GM23338 (cell line): ENCODE measurements around the gene CNTN1. TPM values are rescaled to one million over a fixed set of nuclear protein-coding genes. Genes with fewer than 3 reads are reported as not detected.

Source experiments
- ATAC-seq: fragments of 200-7000 bp; cut with Tn5 transposase; 3 replicates; pipeline ENCODE4 v1.9.1; 2020
- DNase-seq: peaks from one replicate; pipeline ENCODE4 v3.0.0-alpha.2; 2015; ENCODE audit warnings: low spot score
- H2AFZ ChIP-seq: fragments of 200-600 bp; sonication (generic); 2 replicates; pipeline ENCODE4 v1.8.0; 2016; ENCODE audit warnings: antibody characterized with exemption, mild to moderate bottlenecking, moderate library complexity
- H3F3A ChIP-seq: fragments of 200-600 bp; sonication (generic); replicated peaks from 2 replicates; pipeline ENCODE4 v1.8.0; 2017; ENCODE audit warnings: antibody characterized with exemption, mixed run types, low read depth
- H3K27ac ChIP-seq: fragments of 200-600 bp; sonication (generic); 2 replicates; pipeline ENCODE4 v1.6.1; 2016; ENCODE audit warnings: low read depth
- H3K27me3 ChIP-seq: fragments of 200-600 bp; sonication (generic); 2 replicates; pipeline ENCODE4 v1.8.0; 2016; ENCODE audit warnings: mild to moderate bottlenecking, mixed run types, moderate library complexity; ENCODE audit not compliant: insufficient read depth
- H3K36me3 ChIP-seq: fragments of 200-600 bp; sonication (generic); 2 replicates; pipeline ENCODE4 v1.8.0; 2016; ENCODE audit warnings: mild to moderate bottlenecking; ENCODE audit not compliant: insufficient read depth
- H3K4me1 ChIP-seq: fragments of 200-600 bp; sonication (generic); 2 replicates; pipeline ENCODE4 v1.8.0; 2016; ENCODE audit warnings: mild to moderate bottlenecking, moderate library complexity; ENCODE audit not compliant: insufficient read depth
- H3K4me2 ChIP-seq: fragments of 200-600 bp; sonication (generic); 2 replicates; pipeline ENCODE4 v1.7.1; 2017; ENCODE audit warnings: mixed run types
- H3K4me3 ChIP-seq: fragments of 200-600 bp; sonication (generic); 2 replicates; pipeline ENCODE4 v1.6.1; 2016; ENCODE audit warnings: mixed run types
- H3K79me2 ChIP-seq: fragments of 200-600 bp; sonication (generic); replicated peaks from 2 replicates; pipeline ENCODE4 v1.8.0; 2017; ENCODE audit warnings: mild to moderate bottlenecking; ENCODE audit not compliant: insufficient read depth
- H3K9me2 ChIP-seq: fragments of 200-600 bp; sonication (generic); 2 replicates; pipeline ENCODE4 v1.8.0; 2017; ENCODE audit not compliant: insufficient read depth
- H4K20me1 ChIP-seq: fragments of 200-600 bp; sonication (generic); replicated peaks from 2 replicates; pipeline ENCODE4 v1.8.0; 2017; ENCODE audit warnings: mild to moderate bottlenecking; ENCODE audit not compliant: insufficient read depth
- H3K27ac Mint-ChIP-seq: 2 replicates; pipeline ENCODE4 v1.8.0; 2020; ENCODE audit warnings: inconsistent platforms, mild to moderate bottlenecking, moderate library complexity, mixed read lengths
- H3K27me3 Mint-ChIP-seq: 3 replicates; pipeline ENCODE4 v1.8.0; 2022; ENCODE audit warnings: low read depth, mild to moderate bottlenecking, moderate library complexity, mixed read lengths, inconsistent platforms; ENCODE audit not compliant: insufficient read depth, poor library complexity
- H3K36me3 Mint-ChIP-seq: 3 replicates; pipeline ENCODE4 v1.8.0; 2021; ENCODE audit warnings: low read depth, mild to moderate bottlenecking, inconsistent platforms, moderate library complexity, mixed read lengths
- H3K4me1 Mint-ChIP-seq: 3 replicates; pipeline ENCODE4 v1.8.0; 2020; ENCODE audit warnings: mild to moderate bottlenecking, inconsistent platforms, mixed read lengths
- H3K4me3 Mint-ChIP-seq: 3 replicates; pipeline ENCODE4 v1.8.0; 2021; ENCODE audit warnings: moderate library complexity, mild to moderate bottlenecking, inconsistent platforms, mixed read lengths
- H3K9me3 Mint-ChIP-seq: 3 replicates; pipeline ENCODE4 v1.8.0; 2020; ENCODE audit warnings: moderate library complexity, mild to moderate bottlenecking, inconsistent platforms, mixed read lengths
- CREB1 ChIP-seq: fragments of 250-450 bp; sonication (Bioruptor Pico); IDR thresholded peaks from 2 replicates; pipeline ENCODE4 v1.5.0; 2020; ENCODE audit warnings: low read depth, mild to moderate bottlenecking, moderate library complexity
- CTCF ChIP-seq, 2 experiments: fragments of 200-600 bp in 1 of 2; sonication (generic) in 1 of 2; conservative IDR thresholded peaks; 2 replicates each; pipeline versions ENCODE4 v1.5.1 to v1.6.1; 2016 to 2017; ENCODE audit warnings: antibody characterized with exemption in 2 of 2, low read depth in 2 of 2, mild to moderate bottlenecking in 2 of 2, moderate library complexity in 1 of 2
- ETS1 ChIP-seq: IDR thresholded peaks from 2 replicates; pipeline ENCODE4 v1.6.1; 2016; ENCODE audit warnings: antibody characterized with exemption
- EZH2 ChIP-seq: fragments of 200-600 bp; sonication (generic); IDR thresholded peaks from one replicate; pipeline ENCODE4 v1.8.0; 2017; ENCODE audit warnings: antibody characterized with exemption, mild to moderate bottlenecking, low read depth; ENCODE audit not compliant: unreplicated experiment
- EZH2phosphoT487 ChIP-seq: fragments of 200-600 bp; sonication (generic); IDR thresholded peaks from one replicate; pipeline ENCODE4 v1.8.1; 2018; ENCODE audit warnings: antibody characterized with exemption; ENCODE audit not compliant: unreplicated experiment
- JUNB ChIP-seq: IDR thresholded peaks from one replicate; pipeline ENCODE4 v1.6.1; 2016; ENCODE audit warnings: antibody characterized with exemption; ENCODE audit not compliant: unreplicated experiment
- NANOG ChIP-seq: IDR thresholded peaks from 2 replicates; pipeline ENCODE4 v1.6.1; 2016; ENCODE audit warnings: antibody characterized with exemption, borderline replicate concordance
- POLR2AphosphoS5 ChIP-seq: IDR thresholded peaks from 2 replicates; pipeline ENCODE4 v1.6.1; 2016; ENCODE audit warnings: antibody characterized with exemption, low read depth
- REST ChIP-seq: IDR thresholded peaks from one replicate; pipeline ENCODE4 v1.6.1; 2018; ENCODE audit warnings: antibody characterized with exemption; ENCODE audit not compliant: unreplicated experiment
- STAT1 ChIP-seq: IDR thresholded peaks from one replicate; pipeline ENCODE4 v1.6.1; 2016; ENCODE audit warnings: antibody characterized with exemption; ENCODE audit not compliant: unreplicated experiment
- ZNF114 ChIP-seq: fragments of 250-450 bp; sonication (Bioruptor Pico); IDR thresholded peaks from 2 replicates; pipeline ENCODE4 v1.5.0; 2020; ENCODE audit warnings: mild to moderate bottlenecking, moderate library complexity
- ZNF331 ChIP-seq: fragments of 250-450 bp; sonication (Bioruptor Pico); IDR thresholded peaks from 2 replicates; pipeline ENCODE4 v1.5.0; 2020; ENCODE audit warnings: low read depth, mild to moderate bottlenecking, moderate library complexity
- ZNF462 ChIP-seq: fragments of 250-450 bp; sonication (Bioruptor Pico); IDR thresholded peaks from 2 replicates; pipeline ENCODE4 v1.5.0; 2020; ENCODE audit warnings: mild to moderate bottlenecking, moderate library complexity
- polyA plus RNA-seq: library from polyadenylated mRNA; unstranded; fragments of >200 nt; fragmentation: Nextera tagmentation; extraction: Ambion mirVana; gene quantifications from 2 replicates; pipeline ENCODE4 v1.2.1, GENCODE V29; 2016
- total RNA-seq: library from RNA; depleted of rRNA; stranded (reverse); fragments of >200 nt; shearing (Covaris generic); gene quantifications from 2 replicates; pipeline ENCODE4 v1.2.3, GENCODE V29; 2014

Gene CNTN1
- total and polyA plus RNA-seq, 2 experiments from 2014 or later, result 5.0 to 27.0 TPM

GRCh38 chr12:40911676-40912075 is 219.4 kb downstream of the CNTN1 start:
- Histone ChIP-seq H3K4me1 (no peaks in the 10 kb centered on the region), H3K79me2 (no peaks in the 10 kb centered on the region), H3K27me3 (no peaks in the 10 kb centered on the region), H3F3A (no peaks in the 10 kb centered on the region), H3K9me2 (no peaks in the 10 kb centered on the region), H4K20me1 (no peaks in the 10 kb centered on the region), H2AFZ (no peak overlapping the region), H3K36me3 (no peaks in the 10 kb centered on the region), H3K4me2 (no peak overlapping the region), H3K27ac (no peak overlapping the region), H3K4me3 (no peak overlapping the region)
- no peak overlapping the region for H3K4me3 Mint-ChIP-seq
- no peaks in the 10 kb centered on the region for H3K36me3 Mint-ChIP-seq
- no peak for DNase-seq
- peaks cover 4% of the 10 kb centered on the region; the same call in 2 of the 3 replicates for H3K4me1 Mint-ChIP-seq
- TF ChIP-seq CTCF (conservative IDR thresholded peaks at IDR 0.05; ENCODE audit: low read depth in 2 of 2), result no peak
- TF ChIP-seq ZNF462, result no peak
- no peak for TF ChIP-seq EZH2phosphoT487
- no peak for TF ChIP-seq CREB1 (CRISPR knock-in tag)
- TF ChIP-seq NANOG, result no peak
- TF ChIP-seq REST, result no peak
- no peak for TF ChIP-seq ZNF114 (CRISPR knock-in tag)
- no peak for TF ChIP-seq EZH2
- TF ChIP-seq STAT1, result no peak
- no peak for TF ChIP-seq ETS1
- no peak for TF ChIP-seq ZNF331 (CRISPR knock-in tag)
- no peak for TF ChIP-seq JUNB
- no peak for TF ChIP-seq POLR2AphosphoS5
- H3K27me3 Mint-ChIP-seq, result no peaks in the 10 kb centered on the region
- no peaks in the 10 kb centered on the region for H3K9me3 Mint-ChIP-seq
- no peak for ATAC-seq
- H3K27ac Mint-ChIP-seq, result no peak overlapping the region; the same call in 1 of the 2 replicates
